ENCODE measurements around the gene NUCB1.

The NUCB1 gene

GRCh38 chr19:48899781-48900476 lies at the start of gene NUCB1:
Gene NUCB1 (plus strand): TSS chr19:48900312. CDS start chr19:48900797, 485 bp downstream.
- no peak for TF ChIP-seq CTCF (IDR thresholded peaks at IDR 0.05; ENCODE audit: insufficient read depth, missing control alignments)
- FAIRE-seq (no peak), DNase-seq (ENCODE audit: insufficient read length, low spot score) (peak; percentile 99)

GRCh38 chr19:48852292-48852691 lies 47.8 kb upstream of the NUCB1 start:
- DNase-seq (ENCODE audit: insufficient read length, low spot score): no peak
- no peak for FAIRE-seq
- TF ChIP-seq CTCF (IDR thresholded peaks at IDR 0.05; ENCODE audit: insufficient read depth, missing control alignments): no peak

GRCh38 chr19:48853483-48853882 lies 46.6 kb upstream of the NUCB1 start:
- no peak for FAIRE-seq
- TF ChIP-seq CTCF (IDR thresholded peaks at IDR 0.05; ENCODE audit: insufficient read depth, missing control alignments): no peak
- DNase-seq (ENCODE audit: insufficient read length, low spot score): no peak

GRCh38 chr19:48854103-48854502 lies 46.0 kb upstream of the NUCB1 start:
- no peak for FAIRE-seq
- no peak for TF ChIP-seq CTCF (IDR thresholded peaks at IDR 0.05; ENCODE audit: insufficient read depth, missing control alignments)
- DNase-seq (ENCODE audit: insufficient read length, low spot score): no peak

- no peak for DNase-seq (ENCODE audit: insufficient read length, low spot score)
- no peak for FAIRE-seq
- TF ChIP-seq CTCF (IDR thresholded peaks at IDR 0.05; ENCODE audit: insufficient read depth, missing control alignments): no peak
Measured at GRCh38 chr19:48856921-48857320, 43.2 kb upstream of the NUCB1 start.

- FAIRE-seq (no peak), DNase-seq (ENCODE audit: insufficient read length, low spot score) (no peak)
- TF ChIP-seq CTCF (IDR thresholded peaks at IDR 0.05; ENCODE audit: insufficient read depth, missing control alignments): no peak
Measured at GRCh38 chr19:48858984-48859710, 41.0 kb upstream of the NUCB1 start.

All from D721Med (cell line).